Endothelial cell of umbilical vein (primary cell): ENCODE measurements around the gene ANO4.

ENCODE experiments used
- CTCF ChIP-seq, 2 donors: IDR thresholded peaks; 1 replicate in 1 of 2; 2 replicates in 1 of 2; pipeline ENCODE4 v1.5.1; 2011; ENCODE audit warnings: low read length in 2 of 2, mild to moderate bottlenecking in 2 of 2, moderate library complexity in 2 of 2, control low read depth in 1 of 2, inconsistent platforms in 1 of 2, low read depth in 1 of 2; ENCODE audit not compliant: insufficient read depth in 1 of 2; ENCODE audit errors: extremely low read depth in 1 of 2
- EZH2 ChIP-seq: IDR thresholded peaks from 2 replicates; pipeline ENCODE4 v1.6.1; 2012; ENCODE audit warnings: borderline replicate concordance, low read depth, mild to moderate bottlenecking, moderate library complexity, low read length, inconsistent platforms; ENCODE audit not compliant: severe bottlenecking
- POLR2AphosphoS5 ChIP-seq: IDR thresholded peaks from 2 replicates; pipeline ENCODE4 v1.6.1; 2012; ENCODE audit warnings: low read depth, mild to moderate bottlenecking, control low read depth, low read length, moderate library complexity; ENCODE audit not compliant: insufficient read depth

GRCh38 chr12:100976735-100977134 lies 182.2 kb downstream of the ANO4 start:
- no peak for TF ChIP-seq EZH2
- no peak for TF ChIP-seq CTCF (IDR thresholded peaks at IDR 0.05; ENCODE audit: extremely low read depth in 1 of 2, insufficient read depth in 1 of 2, low read depth in 1 of 2, low read length in 2 of 2)
- no peak for TF ChIP-seq POLR2AphosphoS5
